ENCODE data around the gene CCDC83. TPM values are rescaled to one million over a fixed set of nuclear protein-coding genes. Genes with fewer than 3 reads are reported as not detected.
A peak's percentile ranks its signal among the peaks of the same experiment; 100 is the strongest.

The CCDC83 gene
- total RNA-seq, result not detected

GRCh38 chr11:85855341-85855656, at the start of gene CCDC83:
TSS of gene CCDC83 (plus strand) at chr11:85855383. CDS start at chr11:85865124, 9,741 bp downstream.
- H3K4me3 Mint-ChIP-seq, result peak within 1 kb of the TSS; percentile 94
- H3K27ac Mint-ChIP-seq, result peak within 1 kb of the TSS; percentile 86
- no peaks in the 10 kb centered on the region for H3K36me3 Mint-ChIP-seq (ENCODE audit: low read depth)
- H3K4me1 Mint-ChIP-seq, result no peaks in the 10 kb centered on the region
- H3K9me3 Mint-ChIP-seq, result no peaks in the 10 kb centered on the region
- ATAC-seq (replicated peaks), result no peak
- H3K27me3 Mint-ChIP-seq, result no peaks in the 10 kb centered on the region

- Mint-ChIP-seq H3K36me3 (ENCODE audit: low read depth) (no peaks in the 10 kb centered on the region), H3K27me3 (no peaks in the 10 kb centered on the region), H3K4me3 (no peak overlapping the region), H3K27ac (no peak overlapping the region), H3K9me3 (no peaks in the 10 kb centered on the region), H3K4me1 (peaks cover 7% of the 10 kb centered on the region)
- no peak for ATAC-seq (replicated peaks)
Measured at GRCh38 chr11:85805387-85805786, 49.8 kb upstream of the CCDC83 start.

- ATAC-seq (replicated peaks), result no peak
- H3K27ac Mint-ChIP-seq, result no peak overlapping the region
- peaks cover 7% of the 10 kb centered on the region for H3K4me1 Mint-ChIP-seq
- H3K4me3 Mint-ChIP-seq, result no peak overlapping the region
- no peaks in the 10 kb centered on the region for H3K36me3 Mint-ChIP-seq (ENCODE audit: low read depth)
- H3K9me3 Mint-ChIP-seq, result no peaks in the 10 kb centered on the region
- H3K27me3 Mint-ChIP-seq, result no peaks in the 10 kb centered on the region
Measured at GRCh38 chr11:85806016-85806415, 49.2 kb upstream of the CCDC83 start.

GRCh38 chr11:85806876-85807275, 48.3 kb upstream of the CCDC83 start:
- H3K9me3 Mint-ChIP-seq, result no peaks in the 10 kb centered on the region
- ATAC-seq (replicated peaks), result no peak
- H3K36me3 Mint-ChIP-seq (ENCODE audit: low read depth), result no peaks in the 10 kb centered on the region
- no peak overlapping the region for H3K27ac Mint-ChIP-seq
- H3K27me3 Mint-ChIP-seq, result no peaks in the 10 kb centered on the region
- no peak overlapping the region for H3K4me3 Mint-ChIP-seq
- peaks cover 13% of the 10 kb centered on the region for H3K4me1 Mint-ChIP-seq

- H3K9me3 Mint-ChIP-seq, result no peaks in the 10 kb centered on the region
- H3K4me1 Mint-ChIP-seq, result peaks cover 13% of the 10 kb centered on the region
- H3K36me3 Mint-ChIP-seq (ENCODE audit: low read depth), result no peaks in the 10 kb centered on the region
- peak overlapping the region; percentile 87 for H3K4me3 Mint-ChIP-seq
- no peak overlapping the region for H3K27ac Mint-ChIP-seq
- ATAC-seq (replicated peaks), result no peak
- no peaks in the 10 kb centered on the region for H3K27me3 Mint-ChIP-seq
Measured at GRCh38 chr11:85809191-85809590, 46.0 kb upstream of the CCDC83 start.

GRCh38 chr11:85809863-85810262, 45.3 kb upstream of the CCDC83 start:
- no peak for ATAC-seq (replicated peaks)
- Mint-ChIP-seq H3K9me3 (no peaks in the 10 kb centered on the region), H3K27me3 (no peaks in the 10 kb centered on the region), H3K36me3 (ENCODE audit: low read depth) (no peaks in the 10 kb centered on the region), H3K27ac (peak overlapping the region; percentile 15), H3K4me3 (peak overlapping the region; percentile 87), H3K4me1 (peaks cover 13% of the 10 kb centered on the region)

GRCh38 chr11:85810521-85810870, 44.7 kb upstream of the CCDC83 start:
- ATAC-seq (replicated peaks), result peak; percentile 9
- H3K36me3 Mint-ChIP-seq (ENCODE audit: low read depth), result no peaks in the 10 kb centered on the region
- peaks cover 13% of the 10 kb centered on the region for H3K4me1 Mint-ChIP-seq
- H3K27ac Mint-ChIP-seq, result peak overlapping the region; percentile 15
- H3K27me3 Mint-ChIP-seq, result no peaks in the 10 kb centered on the region
- no peaks in the 10 kb centered on the region for H3K9me3 Mint-ChIP-seq
- H3K4me3 Mint-ChIP-seq, result peak overlapping the region; percentile 87

GRCh38 chr11:85810871-85811611, 44.1 kb upstream of the CCDC83 start, which contains the start of gene SYTL2:
TSS of gene SYTL2 (minus strand) at chr11:85811141. CDS start at chr11:85757725, 53,416 bp downstream.
- peak within 1 kb of the TSS; percentile 15 for H3K27ac Mint-ChIP-seq
- ATAC-seq (replicated peaks), result peak; percentile 98
- peak within 1 kb of the TSS; percentile 87 for H3K4me3 Mint-ChIP-seq
- no peaks in the 10 kb centered on the region for H3K36me3 Mint-ChIP-seq (ENCODE audit: low read depth)
- H3K4me1 Mint-ChIP-seq, result peaks cover 13% of the 10 kb centered on the region
- no peaks in the 10 kb centered on the region for H3K9me3 Mint-ChIP-seq
- no peaks in the 10 kb centered on the region for H3K27me3 Mint-ChIP-seq

- Mint-ChIP-seq H3K27ac (no peak overlapping the region), H3K4me3 (peak overlapping the region; percentile 87), H3K9me3 (no peaks in the 10 kb centered on the region), H3K27me3 (no peaks in the 10 kb centered on the region), H3K36me3 (ENCODE audit: low read depth) (no peaks in the 10 kb centered on the region), H3K4me1 (peaks cover 13% of the 10 kb centered on the region)
- no peak for ATAC-seq (replicated peaks)
Measured at GRCh38 chr11:85811624-85812023, 43.6 kb upstream of the CCDC83 start.

GRCh38 chr11:85813721-85814120, 41.5 kb upstream of the CCDC83 start:
- no peak overlapping the region for H3K4me3 Mint-ChIP-seq
- no peaks in the 10 kb centered on the region for H3K27me3 Mint-ChIP-seq
- ATAC-seq (replicated peaks), result no peak
- no peak overlapping the region for H3K27ac Mint-ChIP-seq
- H3K9me3 Mint-ChIP-seq, result no peaks in the 10 kb centered on the region
- no peaks in the 10 kb centered on the region for H3K36me3 Mint-ChIP-seq (ENCODE audit: low read depth)
- H3K4me1 Mint-ChIP-seq, result peaks cover 13% of the 10 kb centered on the region

- Mint-ChIP-seq H3K27ac (no peak overlapping the region), H3K4me3 (no peak overlapping the region), H3K9me3 (no peaks in the 10 kb centered on the region), H3K27me3 (no peaks in the 10 kb centered on the region), H3K4me1 (peaks cover 6% of the 10 kb centered on the region), H3K36me3 (ENCODE audit: low read depth) (no peaks in the 10 kb centered on the region)
- ATAC-seq (replicated peaks), result no peak
Measured at GRCh38 chr11:85815186-85815931, 39.8 kb upstream of the CCDC83 start.

GRCh38 chr11:85819441-85819840, 35.7 kb upstream of the CCDC83 start:
- Mint-ChIP-seq H3K27me3 (no peaks in the 10 kb centered on the region), H3K9me3 (no peaks in the 10 kb centered on the region), H3K4me1 (peaks cover 23% of the 10 kb centered on the region), H3K27ac (no peak overlapping the region), H3K36me3 (ENCODE audit: low read depth) (no peaks in the 10 kb centered on the region), H3K4me3 (no peak overlapping the region)
- no peak for ATAC-seq (replicated peaks)

GRCh38 chr11:85821636-85822035, 33.5 kb upstream of the CCDC83 start:
- no peaks in the 10 kb centered on the region for H3K9me3 Mint-ChIP-seq
- H3K27ac Mint-ChIP-seq, result no peak overlapping the region
- H3K4me3 Mint-ChIP-seq, result no peak overlapping the region
- no peaks in the 10 kb centered on the region for H3K36me3 Mint-ChIP-seq (ENCODE audit: low read depth)
- no peaks in the 10 kb centered on the region for H3K27me3 Mint-ChIP-seq
- peak; percentile 28 for ATAC-seq (replicated peaks)
- H3K4me1 Mint-ChIP-seq, result peaks cover 29% of the 10 kb centered on the region

GRCh38 chr11:85822814-85823213, 32.4 kb upstream of the CCDC83 start:
- H3K4me1 Mint-ChIP-seq, result peaks cover 37% of the 10 kb centered on the region
- ATAC-seq (replicated peaks), result no peak

GRCh38 chr11:85823816-85824215, 31.4 kb upstream of the CCDC83 start:
- peaks cover 37% of the 10 kb centered on the region for H3K4me1 Mint-ChIP-seq
- peak overlapping the region; percentile 84 for H3K27ac Mint-ChIP-seq
- H3K4me3 Mint-ChIP-seq, result peak overlapping the region; percentile 64
- H3K9me3 Mint-ChIP-seq, result no peaks in the 10 kb centered on the region
- no peaks in the 10 kb centered on the region for H3K36me3 Mint-ChIP-seq (ENCODE audit: low read depth)
- ATAC-seq (replicated peaks), result peak; percentile 75
- no peaks in the 10 kb centered on the region for H3K27me3 Mint-ChIP-seq

More at GRCh38 chr11:85822814-85823213, 32.4 kb upstream of the CCDC83 start:
- peak overlapping the region; percentile 15 for H3K27ac Mint-ChIP-seq
- H3K4me3 Mint-ChIP-seq, result no peak overlapping the region
- no peaks in the 10 kb centered on the region for H3K9me3 Mint-ChIP-seq
- H3K36me3 Mint-ChIP-seq (ENCODE audit: low read depth), result no peaks in the 10 kb centered on the region
- H3K27me3 Mint-ChIP-seq, result no peaks in the 10 kb centered on the region

All from activated T-helper 17 cell treated with anti-CD3 and anti-CD28 coated beads, Interleukin-2, amount 50 U/mL, for 72 hours (primary cell).